Osteoblast (primary cell): ENCODE measurements around the gene CLEC4M. TPM values are rescaled to one million over a fixed set of nuclear protein-coding genes. Genes with fewer than 3 reads are reported as not detected.
A peak's percentile ranks its signal among the peaks of the same experiment; 100 is the strongest.
"Not testable (repeated sequence)": the region's sequence is repeated elsewhere in the genome, so short reads cannot be mapped to it uniquely, and the experiment has no call there.

Source experiments
- DNase-seq: peaks from one replicate; pipeline ENCODE4 v3.0.0; 2011; ENCODE audit warnings: low spot score, mixed read lengths; ENCODE audit not compliant: insufficient read length; ENCODE audit errors: missing footprints
- H2AFZ ChIP-seq: 2 replicates; pipeline ENCODE4 v1.6.0; 2011; ENCODE audit warnings: mild to moderate bottlenecking, low read length
- H3K27ac ChIP-seq: 2 replicates; pipeline ENCODE4 v1.5.1; 2011; ENCODE audit warnings: mild to moderate bottlenecking, low read depth, low read length, moderate library complexity
- H3K27me3 ChIP-seq: 2 replicates; pipeline ENCODE4 v1.6.0; 2012; ENCODE audit warnings: mild to moderate bottlenecking, control low read depth, inconsistent platforms, low read length, moderate library complexity; ENCODE audit not compliant: insufficient read depth
- H3K36me3 ChIP-seq: 2 replicates; pipeline ENCODE4 v1.5.1; 2011; ENCODE audit warnings: mild to moderate bottlenecking, low read length, control low read depth, moderate library complexity; ENCODE audit not compliant: insufficient read depth
- H3K4me1 ChIP-seq: 2 replicates; pipeline ENCODE4 v1.5.1; 2011; ENCODE audit warnings: mild to moderate bottlenecking, low read length, control low read depth, moderate library complexity; ENCODE audit not compliant: insufficient read depth
- H3K4me2 ChIP-seq: 2 replicates; pipeline ENCODE4 v1.6.0; 2011; ENCODE audit warnings: mild to moderate bottlenecking, low read length; ENCODE audit not compliant: insufficient read depth
- H3K4me3 ChIP-seq: fragments of 200-600 bp; sonication (generic); 3 replicates; pipeline ENCODE4 v1.5.1; 2012; ENCODE audit warnings: mild to moderate bottlenecking, low read length, inconsistent platforms; ENCODE audit not compliant: insufficient read depth
- H3K79me2 ChIP-seq: 2 replicates; pipeline ENCODE4 v1.6.0; 2012; ENCODE audit warnings: mild to moderate bottlenecking, low read length, control low read depth, inconsistent platforms; ENCODE audit not compliant: insufficient read depth
- H3K9me3 ChIP-seq: 2 replicates; pipeline ENCODE4 v1.5.1; 2011; ENCODE audit warnings: low read depth, low read length, control low read depth
- H4K20me1 ChIP-seq: 2 replicates; pipeline ENCODE4 v1.6.0; 2012; ENCODE audit warnings: mild to moderate bottlenecking, low read length, control low read depth; ENCODE audit not compliant: insufficient read depth
- CTCF ChIP-seq: IDR thresholded peaks from 2 replicates; pipeline ENCODE4 v1.5.1; 2011; ENCODE audit warnings: mild to moderate bottlenecking, low read depth, low read length, moderate library complexity; ENCODE audit errors: extremely low read depth
- total RNA-seq: library from RNA; depleted of rRNA; stranded (reverse); fragments of >200 nt; gene quantifications from 2 replicates; pipeline ENCODE4 v1.2.3, GENCODE V29; 2012

The CLEC4M gene
- total RNA-seq, 1 donor, result not detected

GRCh38 chr19:7744199-7744786 lies 18.8 kb upstream of the CLEC4M start:
- no peaks in the 10 kb centered on the region for H3K27me3 ChIP-seq
- no peak overlapping the region for H3K4me2 ChIP-seq
- no peaks in the 10 kb centered on the region for H3K4me1 ChIP-seq
- no peaks in the 10 kb centered on the region for H3K9me3 ChIP-seq
- no peak overlapping the region for H3K4me3 ChIP-seq
- no peaks in the 10 kb centered on the region for H4K20me1 ChIP-seq
- no peak overlapping the region for H3K27ac ChIP-seq
- peak; percentile 48 for DNase-seq
- TF ChIP-seq CTCF, result no peak
- no peaks in the 10 kb centered on the region for H3K79me2 ChIP-seq
- H3K36me3 ChIP-seq, result no peaks in the 10 kb centered on the region
- H2AFZ ChIP-seq, result no peak overlapping the region

GRCh38 chr19:7744871-7745650 lies 18.0 kb upstream of the CLEC4M start:
- DNase-seq, result peak; percentile 46
- TF ChIP-seq CTCF, result no peak

GRCh38 chr19:7746306-7746705 lies 16.7 kb upstream of the CLEC4M start:
- H3K36me3 ChIP-seq, H3K79me2 ChIP-seq, H2AFZ ChIP-seq, H3K4me2 ChIP-seq, H4K20me1 ChIP-seq, H3K4me1 ChIP-seq, DNase-seq, H3K4me3 ChIP-seq, H3K27me3 ChIP-seq, H3K27ac ChIP-seq, H3K9me3 ChIP-seq: not testable (repeated sequence)

More at GRCh38 chr19:7744871-7745650, 18.0 kb upstream of the CLEC4M start:
- Histone ChIP-seq H3K79me2 (no peaks in the 10 kb centered on the region), H3K4me1 (no peaks in the 10 kb centered on the region), H3K4me3 (no peak overlapping the region), H3K27ac (no peak overlapping the region), H3K9me3 (no peaks in the 10 kb centered on the region), H4K20me1 (no peaks in the 10 kb centered on the region), H2AFZ (no peak overlapping the region), H3K36me3 (no peaks in the 10 kb centered on the region), H3K27me3 (no peaks in the 10 kb centered on the region), H3K4me2 (no peak overlapping the region)

GRCh38 chr19:7746903-7747884 lies 15.8 kb upstream of the CLEC4M start, which contains the start of gene CD209:
TSS of gene CD209 (minus strand) at chr19:7747534. CDS start at chr19:7747511, 23 bp downstream.
- no peaks in the 10 kb centered on the region for H4K20me1 ChIP-seq
- TF ChIP-seq CTCF, result no peak
- no peaks in the 10 kb centered on the region for H3K9me3 ChIP-seq
- no peak for DNase-seq
- no peak within 1 kb of the TSS for H2AFZ ChIP-seq
- H3K4me2 ChIP-seq, result no peak within 1 kb of the TSS
- H3K27me3 ChIP-seq, result peaks cover 3% of the 10 kb centered on the region
- H3K4me1 ChIP-seq, result no peaks in the 10 kb centered on the region
- H3K27ac ChIP-seq, result no peak within 1 kb of the TSS
- H3K79me2 ChIP-seq, result no peaks in the 10 kb centered on the region
- no peak within 1 kb of the TSS for H3K4me3 ChIP-seq
- H3K36me3 ChIP-seq, result no peaks in the 10 kb centered on the region
